ENCODE data around the gene SPDL1. TPM values are rescaled to one million over a fixed set of nuclear protein-coding genes. Genes with fewer than 3 reads are reported as not detected.

SPDL1 gene, protein sequence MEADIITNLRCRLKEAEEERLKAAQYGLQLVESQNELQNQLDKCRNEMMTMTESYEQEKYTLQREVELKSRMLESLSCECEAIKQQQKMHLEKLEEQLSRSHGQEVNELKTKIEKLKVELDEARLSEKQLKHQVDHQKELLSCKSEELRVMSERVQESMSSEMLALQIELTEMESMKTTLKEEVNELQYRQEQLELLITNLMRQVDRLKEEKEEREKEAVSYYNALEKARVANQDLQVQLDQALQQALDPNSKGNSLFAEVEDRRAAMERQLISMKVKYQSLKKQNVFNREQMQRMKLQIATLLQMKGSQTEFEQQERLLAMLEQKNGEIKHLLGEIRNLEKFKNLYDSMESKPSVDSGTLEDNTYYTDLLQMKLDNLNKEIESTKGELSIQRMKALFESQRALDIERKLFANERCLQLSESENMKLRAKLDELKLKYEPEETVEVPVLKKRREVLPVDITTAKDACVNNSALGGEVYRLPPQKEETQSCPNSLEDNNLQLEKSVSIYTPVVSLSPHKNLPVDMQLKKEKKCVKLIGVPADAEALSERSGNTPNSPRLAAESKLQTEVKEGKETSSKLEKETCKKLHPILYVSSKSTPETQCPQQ
- total RNA-seq: 29.8 TPM
- 9.5 TPM for polyA plus RNA-seq
- long read RNA-seq, donor 1, partial matches to known transcripts: 0 of 2 reads
- long read RNA-seq, donor 1, other reads (novel, unspliced or antisense): 0 of 2 reads
- long read RNA-seq, donor 2: 0 reads
- long read RNA-seq, donor 3, transcript SPDL1-201 (12 exons, 2,668 nt): major isoform, 8 of 21 reads
- long read RNA-seq, donor 3, partial matches to known transcripts: 13 of 21 reads
- long read RNA-seq, donor 3, other reads (novel, unspliced or antisense): 0 of 21 reads
- long read RNA-seq, donor 4, partial matches to known transcripts: 0 of 1 reads
- long read RNA-seq, donor 4, other reads (novel, unspliced or antisense): 0 of 1 reads
- long read RNA-seq, donor 5, partial matches to known transcripts: 15 of 17 reads
- long read RNA-seq, donor 5, other reads (novel, unspliced or antisense): 0 of 17 reads
- long read RNA-seq, donor 6, transcript SPDL1-201 (12 exons, 2,668 nt): major isoform, 5 of 5 reads
- long read RNA-seq, donor 6, partial matches to known transcripts: 0 of 5 reads
- long read RNA-seq, donor 6, other reads (novel, unspliced or antisense): 0 of 5 reads
- long read RNA-seq, donor 7, transcript SPDL1-201 (12 exons, 2,668 nt): major isoform, 10 of 10 reads
- long read RNA-seq, donor 7, partial matches to known transcripts: 0 of 10 reads
- long read RNA-seq, donor 7, other reads (novel, unspliced or antisense): 0 of 10 reads
- long read RNA-seq, donor 8: 0 reads
- long read RNA-seq, donor 9, transcript SPDL1-201 (12 exons, 2,668 nt): major isoform, 5 of 10 reads
- long read RNA-seq, donor 9, partial matches to known transcripts: 5 of 10 reads
- long read RNA-seq, donor 9, other reads (novel, unspliced or antisense): 0 of 10 reads
- long read RNA-seq, donor 10, partial matches to known transcripts: 0 of 1 reads
- long read RNA-seq, donor 10, other reads (novel, unspliced or antisense): 0 of 1 reads

DNA sequence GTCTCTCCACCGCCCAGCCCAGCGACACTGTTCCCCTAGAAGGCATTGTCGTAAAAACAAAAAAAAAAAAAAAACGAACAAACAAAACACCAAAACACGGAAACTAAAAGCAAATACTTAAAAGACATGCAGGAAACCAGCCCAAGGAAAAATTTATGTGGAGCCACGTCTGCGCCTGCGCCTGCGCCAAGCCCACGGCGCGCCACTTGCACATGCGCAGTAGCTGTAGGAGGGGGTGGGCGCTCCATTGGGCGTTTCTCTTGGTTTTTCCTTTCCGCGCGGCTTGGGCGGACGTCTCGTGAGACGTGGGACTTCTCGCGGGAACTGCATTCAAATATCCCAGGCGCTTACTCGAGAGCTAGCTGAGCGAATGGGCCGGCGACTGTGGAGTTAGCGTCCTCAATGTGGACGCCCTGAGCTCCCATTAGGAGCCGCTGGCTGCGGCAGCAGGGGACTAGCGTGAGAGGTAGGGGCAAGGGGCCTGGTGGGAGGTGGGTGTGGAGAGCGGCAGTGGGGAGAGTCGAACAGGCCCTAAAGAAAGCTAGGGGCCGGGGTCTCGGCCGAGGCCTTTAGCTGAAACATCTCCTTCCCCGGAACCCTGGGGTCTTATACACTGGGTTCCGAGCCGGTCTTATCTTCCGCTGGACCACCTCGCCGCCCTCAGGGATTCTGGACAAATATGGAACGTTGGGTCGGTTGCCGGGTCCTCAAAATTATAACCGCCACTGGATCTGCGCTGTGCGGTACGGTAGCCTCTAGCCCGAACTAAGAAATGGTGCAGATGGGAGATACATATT lies at the start of gene SPDL1:
Gene SPDL1, plus strand, starts transcription at position 350 of the 797 bp plus-strand sequence. CDS start 4,644 bp downstream, outside the sequence.
- peak within 1 kb of the TSS; percentile 73 to 90 for H3K27ac ChIP-seq (ENCODE audit: low read depth in 1 of 2, low read length in 1 of 2)
- H3K4me1 ChIP-seq (ENCODE audit: control insufficient read depth in 2 of 2, insufficient read depth in 2 of 2, low read length in 2 of 2): peaks cover 6 to 7% of the 10 kb centered on the region in 2 donors
- H3K4me3 ChIP-seq (ENCODE audit: low read length in 2 of 2): peak within 1 kb of the TSS; percentile 80 to 98
- H3K36me3 ChIP-seq (ENCODE audit: control insufficient read depth in 2 of 2, insufficient read depth in 2 of 2, low read length in 1 of 2): peaks cover 0 to 2% of the 10 kb centered on the region in 2 donors
- under 1% methylated on average over 53 of the region's 53 CpGs for WGBS
- peak; percentile 92 to 98 (median 95) for DNase-seq (ENCODE audit: low read depth in 6 of 9, low spot score in 9 of 9)
- H3K27me3 ChIP-seq (ENCODE audit: control insufficient read depth in 2 of 2, insufficient read depth in 1 of 2, low read length in 1 of 2): peaks cover 0 to 5% of the 10 kb centered on the region in 2 donors
- no peaks in the 10 kb centered on the region for H3K9me3 ChIP-seq (ENCODE audit: control insufficient read depth in 2 of 2, insufficient read depth in 1 of 2, low read length in 1 of 2)

DNA sequence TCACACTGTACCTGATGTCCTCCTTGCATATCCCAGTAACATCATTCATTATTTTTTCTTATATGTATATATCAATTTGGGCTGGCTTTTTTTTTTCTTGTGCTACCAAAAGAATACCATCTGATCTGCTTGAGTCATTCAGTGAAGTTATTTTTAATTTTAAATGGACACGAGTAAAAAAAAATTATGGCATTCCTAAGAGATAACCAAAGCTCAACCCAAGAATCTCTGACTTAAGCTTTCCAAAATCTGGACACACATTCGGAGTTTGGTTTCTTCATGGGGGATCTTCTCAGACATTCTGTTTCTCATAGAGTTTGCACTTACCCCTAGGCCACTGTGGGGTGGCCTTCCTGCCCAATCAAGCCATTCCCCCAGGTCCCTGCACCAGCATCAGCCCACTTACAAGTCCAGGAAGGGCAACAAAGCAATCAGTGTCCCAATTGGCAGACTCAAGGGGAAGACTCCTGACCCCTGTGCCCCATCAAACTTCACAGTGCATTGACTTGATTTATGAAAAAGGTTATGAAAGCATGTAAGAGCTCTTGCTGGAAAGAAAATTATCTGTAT lies 49.2 kb upstream of the SPDL1 start:
- Histone ChIP-seq H3K27ac (ENCODE audit: low read depth in 1 of 2, low read length in 1 of 2) (no peak overlapping the region), H3K9me3 (ENCODE audit: control insufficient read depth in 2 of 2, insufficient read depth in 1 of 2, low read length in 1 of 2) (no peaks in the 10 kb centered on the region), H3K4me3 (ENCODE audit: low read length in 2 of 2) (no peak overlapping the region), H3K27me3 (ENCODE audit: control insufficient read depth in 2 of 2, insufficient read depth in 1 of 2, low read length in 1 of 2) (no peaks in the 10 kb centered on the region), H3K36me3 (ENCODE audit: control insufficient read depth in 2 of 2, insufficient read depth in 2 of 2, low read length in 1 of 2) (no peaks in the 10 kb centered on the region), H3K4me1 (ENCODE audit: control insufficient read depth in 2 of 2, insufficient read depth in 2 of 2, low read length in 2 of 2) (no peaks in the 10 kb centered on the region)
- WGBS: 93% methylated on average over 2 of the region's 2 CpGs
- no peak for DNase-seq (ENCODE audit: low read depth in 6 of 9, low spot score in 9 of 9)

DNA sequence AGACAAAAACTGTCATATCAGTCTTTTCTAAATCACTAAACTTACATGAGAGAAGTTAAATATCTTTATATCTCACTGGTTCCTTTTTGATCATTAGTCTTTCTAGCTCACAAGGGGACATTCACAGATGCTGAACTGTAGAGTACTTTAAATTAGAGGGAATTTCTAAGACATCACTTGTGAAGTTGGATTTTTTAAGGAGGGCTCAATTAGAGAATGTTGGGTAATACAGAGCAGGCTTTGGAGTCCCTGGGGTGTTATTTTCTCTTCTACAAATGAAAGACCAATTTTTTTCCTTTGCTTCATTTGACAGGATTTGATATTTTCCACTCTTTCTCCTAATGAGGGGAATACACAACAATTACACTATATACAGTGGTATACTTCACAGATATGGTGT lies 48.6 kb upstream of the SPDL1 start:
- H3K27me3 ChIP-seq (ENCODE audit: control insufficient read depth in 2 of 2, insufficient read depth in 1 of 2, low read length in 1 of 2): no peaks in the 10 kb centered on the region
- no peak for DNase-seq (ENCODE audit: low read depth in 6 of 9, low spot score in 9 of 9)
- no peaks in the 10 kb centered on the region for H3K9me3 ChIP-seq (ENCODE audit: control insufficient read depth in 2 of 2, insufficient read depth in 1 of 2, low read length in 1 of 2)
- H3K27ac ChIP-seq (ENCODE audit: low read depth in 1 of 2, low read length in 1 of 2): no peak overlapping the region
- H3K36me3 ChIP-seq (ENCODE audit: control insufficient read depth in 2 of 2, insufficient read depth in 2 of 2, low read length in 1 of 2): no peaks in the 10 kb centered on the region
- H3K4me1 ChIP-seq (ENCODE audit: control insufficient read depth in 2 of 2, insufficient read depth in 2 of 2, low read length in 2 of 2): no peaks in the 10 kb centered on the region
- H3K4me3 ChIP-seq (ENCODE audit: low read length in 2 of 2): no peak overlapping the region

DNA sequence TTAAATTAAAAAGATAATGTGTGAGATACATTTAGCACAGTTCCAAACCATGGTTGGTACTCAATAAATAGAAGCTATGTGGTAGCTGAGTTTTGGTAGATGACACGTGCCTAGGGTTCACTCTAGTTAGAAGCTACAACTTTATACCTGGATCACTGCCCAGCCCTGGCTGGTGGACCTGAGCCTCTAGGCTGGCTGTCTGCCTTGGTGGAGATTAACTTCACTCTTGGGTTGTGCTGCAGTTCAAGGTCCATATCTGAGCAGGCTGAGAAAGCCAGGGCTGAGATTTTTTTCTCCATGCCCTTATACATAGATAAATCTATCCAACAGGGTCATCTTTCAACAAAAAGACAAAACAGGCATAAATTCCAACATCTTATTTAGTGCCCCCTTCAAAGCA lies 44.6 kb upstream of the SPDL1 start:
- no peaks in the 10 kb centered on the region for H3K27me3 ChIP-seq (ENCODE audit: control insufficient read depth in 2 of 2, insufficient read depth in 1 of 2, low read length in 1 of 2)
- H3K9me3 ChIP-seq (ENCODE audit: control insufficient read depth in 2 of 2, insufficient read depth in 1 of 2, low read length in 1 of 2): no peaks in the 10 kb centered on the region
- 90% methylated on average over 1 of the region's 1 CpG for WGBS
- no peak overlapping the region for H3K4me3 ChIP-seq (ENCODE audit: low read length in 2 of 2)
- no peak for DNase-seq (ENCODE audit: low read depth in 6 of 9, low spot score in 9 of 9)
- no peaks in the 10 kb centered on the region for H3K4me1 ChIP-seq (ENCODE audit: control insufficient read depth in 2 of 2, insufficient read depth in 2 of 2, low read length in 2 of 2)
- H3K36me3 ChIP-seq (ENCODE audit: control insufficient read depth in 2 of 2, insufficient read depth in 2 of 2, low read length in 1 of 2): no peaks in the 10 kb centered on the region
- no peak overlapping the region for H3K27ac ChIP-seq (ENCODE audit: low read depth in 1 of 2, low read length in 1 of 2)

DNA sequence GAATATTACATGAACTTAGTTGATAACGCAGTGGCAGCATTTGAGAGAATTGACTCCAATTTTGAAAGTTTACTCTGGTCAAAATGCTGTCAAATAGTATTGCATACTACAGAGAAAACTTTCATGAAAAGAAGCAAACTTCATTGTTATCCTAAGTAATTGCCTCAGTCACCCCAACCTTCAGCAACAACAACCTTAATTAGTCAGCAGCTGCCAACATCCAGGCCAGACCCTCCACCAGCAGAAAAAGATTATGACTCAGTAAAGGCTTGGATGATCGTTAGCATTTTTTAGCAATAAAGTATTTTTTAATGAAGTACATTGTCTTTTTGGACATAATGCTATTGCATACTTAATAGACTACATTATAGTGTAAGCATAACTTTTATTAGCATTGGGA lies 40.8 kb upstream of the SPDL1 start:
- Histone ChIP-seq H3K36me3 (ENCODE audit: control insufficient read depth in 2 of 2, insufficient read depth in 2 of 2, low read length in 1 of 2) (no peaks in the 10 kb centered on the region), H3K4me1 (ENCODE audit: control insufficient read depth in 2 of 2, insufficient read depth in 2 of 2, low read length in 2 of 2) (no peaks in the 10 kb centered on the region), H3K27me3 (ENCODE audit: control insufficient read depth in 2 of 2, insufficient read depth in 1 of 2, low read length in 1 of 2) (no peaks in the 10 kb centered on the region), H3K9me3 (ENCODE audit: control insufficient read depth in 2 of 2, insufficient read depth in 1 of 2, low read length in 1 of 2) (no peaks in the 10 kb centered on the region), H3K4me3 (ENCODE audit: low read length in 2 of 2) (no peak overlapping the region), H3K27ac (ENCODE audit: low read depth in 1 of 2, low read length in 1 of 2) (no peak overlapping the region)
- no peak for DNase-seq (ENCODE audit: low read depth in 6 of 9, low spot score in 9 of 9)
- over 99% methylated on average over 2 of the region's 2 CpGs for WGBS

DNA sequence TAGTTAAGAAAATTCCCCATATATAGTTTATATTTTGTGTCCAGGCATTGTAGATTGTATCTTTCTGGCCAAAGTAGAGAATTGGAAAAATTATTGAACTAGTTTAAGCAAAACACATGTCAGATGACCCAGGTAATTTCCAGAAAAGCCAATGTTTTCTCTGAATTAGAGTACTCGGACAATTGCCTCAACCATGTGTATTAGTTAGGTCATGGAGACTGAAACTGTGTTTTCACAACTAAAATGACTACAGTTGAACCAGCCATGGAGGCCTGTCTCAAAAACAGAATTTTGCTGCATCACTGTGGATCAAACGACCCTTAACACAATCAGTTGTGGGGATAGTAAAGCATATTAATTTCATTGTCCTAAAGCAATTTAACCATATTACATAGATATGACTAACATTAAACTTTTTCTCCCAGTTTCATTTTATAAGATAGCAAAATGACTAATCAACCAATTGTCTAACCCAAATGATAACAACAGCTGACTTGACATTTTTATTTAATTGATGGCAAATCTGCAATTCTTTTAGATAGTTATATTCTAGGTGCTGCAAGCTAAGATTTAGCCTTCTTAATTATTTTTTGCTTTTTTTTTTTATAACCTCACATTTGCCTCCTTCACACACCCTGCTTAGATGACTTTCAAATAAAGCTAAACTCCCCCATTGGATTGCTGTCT lies 39.2 kb upstream of the SPDL1 start:
- H3K27me3 ChIP-seq (ENCODE audit: control insufficient read depth in 2 of 2, insufficient read depth in 1 of 2, low read length in 1 of 2): peaks cover 0 to 2% of the 10 kb centered on the region in 2 donors
- DNase-seq (ENCODE audit: low read depth in 6 of 9, low spot score in 9 of 9): no peak
- no peaks in the 10 kb centered on the region for H3K9me3 ChIP-seq (ENCODE audit: control insufficient read depth in 2 of 2, insufficient read depth in 1 of 2, low read length in 1 of 2)
- H3K4me3 ChIP-seq (ENCODE audit: low read length in 2 of 2): no peak overlapping the region
- H3K27ac ChIP-seq (ENCODE audit: low read depth in 1 of 2, low read length in 1 of 2): no peak overlapping the region
- 92% methylated on average over 2 of the region's 2 CpGs for WGBS
- H3K36me3 ChIP-seq (ENCODE audit: control insufficient read depth in 2 of 2, insufficient read depth in 2 of 2, low read length in 1 of 2): no peaks in the 10 kb centered on the region
- no peaks in the 10 kb centered on the region for H3K4me1 ChIP-seq (ENCODE audit: control insufficient read depth in 2 of 2, insufficient read depth in 2 of 2, low read length in 2 of 2)

DNA sequence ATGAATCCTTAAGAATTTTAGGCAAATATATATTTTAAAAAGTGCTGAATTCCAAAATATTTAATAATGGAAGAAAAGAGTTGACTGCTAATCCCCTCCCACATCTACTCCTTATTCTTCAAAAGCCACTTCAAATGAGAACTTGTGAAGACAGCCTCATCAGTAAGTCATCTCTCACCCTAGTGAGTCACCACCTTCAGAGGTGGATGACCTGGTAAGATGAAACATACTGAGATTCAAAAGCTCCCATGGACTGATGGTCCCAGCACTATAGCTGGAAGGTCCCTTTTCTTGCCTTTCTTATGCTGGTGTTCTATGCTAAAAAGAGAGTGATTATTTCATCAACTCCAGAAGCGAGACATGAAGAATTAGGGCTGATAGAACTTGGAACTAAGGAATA lies 37.8 kb upstream of the SPDL1 start:
- Histone ChIP-seq H3K27me3 (ENCODE audit: control insufficient read depth in 2 of 2, insufficient read depth in 1 of 2, low read length in 1 of 2) (peaks cover 0 to 4% of the 10 kb centered on the region in 2 donors), H3K4me1 (ENCODE audit: control insufficient read depth in 2 of 2, insufficient read depth in 2 of 2, low read length in 2 of 2) (no peaks in the 10 kb centered on the region), H3K9me3 (ENCODE audit: control insufficient read depth in 2 of 2, insufficient read depth in 1 of 2, low read length in 1 of 2) (no peaks in the 10 kb centered on the region), H3K27ac (ENCODE audit: low read depth in 1 of 2, low read length in 1 of 2) (no peak overlapping the region), H3K36me3 (ENCODE audit: control insufficient read depth in 2 of 2, insufficient read depth in 2 of 2, low read length in 1 of 2) (no peaks in the 10 kb centered on the region), H3K4me3 (ENCODE audit: low read length in 2 of 2) (no peak overlapping the region)
- 90% methylated on average over 1 of the region's 1 CpG for WGBS
- DNase-seq (ENCODE audit: low read depth in 6 of 9, low spot score in 9 of 9): no peak
